HCT116 (cell line): ENCODE data around the gene ZNF808. TPM values are rescaled to one million over a fixed set of nuclear protein-coding genes. Genes with fewer than 3 reads are reported as not detected.

Source experiments
- ATAC-seq: fragments of 200-7000 bp; cut with Tn5 transposase; 2 replicates; pipeline ENCODE4 v1.9.1; 2020; ENCODE audit warnings: mild to moderate bottlenecking, moderate library complexity
- BruUV-seq: library from RNA; stranded (reverse); fragments of 400-500 nt; replicated peaks from 2 replicates; lab custom pipeline; 2021; lab: Mats Ljungman, UMichigan
- CTCF ChIA-PET: fragments of 300-600 bp; sonication (Branson Sonifier 250); formaldehyde crosslinking; loops from one replicate; lab custom pipeline; 2021; ENCODE audit warnings: antibody characterized with exemption; lab: Charles Lee
- POLR2A ChIA-PET: fragments of 300-600, 350-600 bp; sonication (Branson Sonifier 250); formaldehyde crosslinking; loops from one replicate; lab custom pipeline; 2021; ENCODE audit warnings: antibody characterized with exemption; lab: Charles Lee
- RAD21 ChIA-PET, 2 experiments: fragments of 300-600 bp; sonication (Branson Sonifier 250); formaldehyde crosslinking; loops; one replicate each; lab custom pipeline; 2023; ENCODE audit warnings: low total read pairs in 2 of 2; ENCODE audit not compliant: uncharacterized antibody in 2 of 2, unreplicated experiment in 2 of 2, low non-redundant PET in 1 of 2; lab: Charles Lee
- DNase-seq: peaks from one replicate; pipeline ENCODE4 v3.0.0-alpha.2; 2010; ENCODE audit warnings: low read depth, low spot score
- H2AFZ ChIP-seq: fragments of 200-600 bp; shearing (Covaris generic), sonication (generic); 2 replicates; pipeline ENCODE4 v1.6.1; 2017; ENCODE audit warnings: low read depth, mixed run types, mixed read lengths, antibody characterized with exemption, low read length; ENCODE audit not compliant: poor library complexity, severe bottlenecking
- H3K27ac ChIP-seq: 2 replicates; pipeline ENCODE4 v1.5.1; 2012; ENCODE audit warnings: low read depth, low read length
- H3K27me3 ChIP-seq: fragments of 200-600 bp; sonication (generic); 2 replicates; pipeline ENCODE4 v1.6.1; 2016; ENCODE audit warnings: mixed run types, low read length, mixed read lengths; ENCODE audit not compliant: insufficient read depth
- H3K36me3 ChIP-seq, 2 experiments: fragments of 200-500 bp in 1 of 2; fragments of 200-600 bp in 1 of 2; sonication (Bioruptor generic) in 1 of 2; sonication (generic) in 1 of 2; 2 replicates each; pipeline versions ENCODE4 v1.5.1 to v1.6.1; 2014 to 2016; ENCODE audit warnings: low read length in 2 of 2, inconsistent platforms in 1 of 2, mixed read lengths in 1 of 2, mixed run types in 1 of 2; ENCODE audit not compliant: insufficient read depth in 2 of 2, control insufficient read depth in 1 of 2
- H3K4me1 ChIP-seq, 2 experiments: fragments of 200-600 bp in 1 of 2; sonication (generic) in 1 of 2; 2 replicates each; pipeline versions ENCODE4 v1.5.1 to v1.6.1; 2012 to 2017; ENCODE audit warnings: low read length in 2 of 2, inconsistent platforms in 1 of 2, mild to moderate bottlenecking in 1 of 2, mixed read lengths in 1 of 2, mixed run types in 1 of 2, moderate library complexity in 1 of 2; ENCODE audit not compliant: insufficient read depth in 2 of 2, control insufficient read depth in 1 of 2
- H3K4me2 ChIP-seq: fragments of 200-600 bp; sonication (generic); 2 replicates; pipeline ENCODE4 v1.6.1; 2017; ENCODE audit warnings: mixed run types, low read length, mixed read lengths
- H3K4me3 ChIP-seq, 2 experiments: fragments of 200-600 bp in 1 of 2; sonication (generic) in 1 of 2; replicated peaks in 1 of 2; 2 replicates each; pipeline ENCODE4 v1.5.1; 2011 to 2016; ENCODE audit warnings: low read length in 2 of 2, control low read depth in 1 of 2, low read depth in 1 of 2, mild to moderate bottlenecking in 1 of 2, mixed read lengths in 1 of 2, mixed run types in 1 of 2
- H3K79me2 ChIP-seq: fragments of 200-600 bp; sonication (generic); 2 replicates; pipeline ENCODE4 v1.6.1; 2017; ENCODE audit warnings: mild to moderate bottlenecking, mixed run types, low read length, moderate library complexity, mixed read lengths; ENCODE audit not compliant: insufficient read depth
- H3K9ac ChIP-seq: fragments of 200-600 bp; sonication (generic); 2 replicates; pipeline ENCODE4 v1.6.1; 2016; ENCODE audit warnings: low read length, mixed read lengths
- H3K9me2 ChIP-seq: fragments of 200-600 bp; sonication (generic), shearing (Covaris generic); 2 replicates; pipeline ENCODE4 v1.6.1; 2017; ENCODE audit warnings: mixed run types, mild to moderate bottlenecking, moderate library complexity; ENCODE audit not compliant: insufficient read depth
- H3K9me3 ChIP-seq, 2 experiments: fragments of 200-500 bp in 1 of 2; fragments of 200-600 bp in 1 of 2; sonication (Bioruptor generic) in 1 of 2; sonication (generic) in 1 of 2; 2 replicates each; pipeline ENCODE4 v1.6.1; 2014 to 2017; ENCODE audit warnings: low read length in 2 of 2, mixed read lengths in 2 of 2, inconsistent platforms in 1 of 2, low read depth in 1 of 2, mild to moderate bottlenecking in 1 of 2, mixed run types in 1 of 2, moderate library complexity in 1 of 2; ENCODE audit not compliant: control insufficient read depth in 1 of 2, insufficient read depth in 1 of 2
- H4K20me1 ChIP-seq: fragments of 200-600 bp; sonication (generic), shearing (Covaris generic); 2 replicates; pipeline ENCODE4 v1.6.1; 2017; ENCODE audit warnings: mixed run types, mild to moderate bottlenecking, moderate library complexity; ENCODE audit not compliant: insufficient read depth
- ATF3 ChIP-seq: IDR thresholded peaks from 2 replicates; pipeline ENCODE4 v1.6.1; 2012
- CEBPB ChIP-seq: IDR thresholded peaks from 2 replicates; pipeline ENCODE4 v1.6.1; 2012; ENCODE audit warnings: low read depth
- JUND ChIP-seq: IDR thresholded peaks from 2 replicates; pipeline ENCODE4 v1.6.1; 2012
- MAX ChIP-seq: IDR thresholded peaks from 2 replicates; pipeline ENCODE4 v1.6.1; 2012
- SIN3A ChIP-seq: IDR thresholded peaks from 2 replicates; pipeline ENCODE4 v1.6.1; 2012; ENCODE audit warnings: low read depth
- SRF ChIP-seq: IDR thresholded peaks from 2 replicates; pipeline ENCODE4 v1.6.1; 2012; ENCODE audit warnings: low read depth
- TCF7L2 ChIP-seq: IDR thresholded peaks from 2 replicates; pipeline ENCODE4 v1.7.0; 2011; ENCODE audit warnings: borderline replicate concordance, inconsistent platforms; ENCODE audit not compliant: insufficient read depth, insufficient read length; ENCODE audit errors: extremely low read depth
- YY1 ChIP-seq: IDR thresholded peaks from 2 replicates; pipeline ENCODE4 v1.6.1; 2011; ENCODE audit warnings: low read length, low read depth, moderate library complexity, mild to moderate bottlenecking; ENCODE audit not compliant: insufficient replicate concordance; ENCODE audit errors: extremely low read depth
- ZBTB33 ChIP-seq: IDR thresholded peaks from 2 replicates; pipeline ENCODE4 v1.6.1; 2011; ENCODE audit warnings: mild to moderate bottlenecking, low read length, moderate library complexity; ENCODE audit not compliant: insufficient replicate concordance; ENCODE audit errors: extremely low read depth
- ZNF274 ChIP-seq: fragments of 200-500 bp; sonication (Bioruptor generic); IDR thresholded peaks from 2 replicates; pipeline ENCODE4 v1.6.1; 2014; ENCODE audit warnings: mild to moderate bottlenecking, low read depth, low read length, inconsistent platforms
- intact Hi-C: fragments of 100-400 bp; cut with micrococcal nuclease; formaldehyde crosslinking; loops from 2 replicates; pipeline ENCODE4 v1.10.0; 2022
- total RNA-seq: library from RNA; stranded (reverse); gene quantifications from one replicate; pipeline ENCODE4 v1.2.1, GENCODE V29; 2021; ENCODE audit not compliant: unreplicated experiment

ZNF808 gene
- total RNA-seq, 1 experiment from 2014 or later: 15.4 TPM

GRCh38 chr19:52532480-52532879 lies 5.0 kb downstream of the ZNF808 start:
- peaks cover 0 to 9% of the 10 kb centered on the region in 2 experiments for H3K36me3 ChIP-seq
- peaks cover 9% of the 10 kb centered on the region; the same call in 1 of the 2 replicates for H3K79me2 ChIP-seq
- peaks cover 0 to 8% of the 10 kb centered on the region in 2 experiments; a peak in 1 of 4 replicates for H3K4me1 ChIP-seq
- DNase-seq (no peak), ATAC-seq (no peak)
- POLR2A ChIA-PET: no interaction called here
- H3K27ac ChIP-seq: no peak overlapping the region
- H3K27me3 ChIP-seq: no peaks in the 10 kb centered on the region
- H3K4me2 ChIP-seq: no peak overlapping the region
- H3K9me3 ChIP-seq: peaks cover 0 to 10% of the 10 kb centered on the region in 2 experiments; a peak in 1 of 4 replicates
- no peak overlapping the region for H3K4me3 ChIP-seq
- H2AFZ ChIP-seq: no peak overlapping the region
- no peaks in the 10 kb centered on the region for H3K9me2 ChIP-seq
- CTCF ChIA-PET: no interaction called here
- RAD21 ChIA-PET: no interaction called here
- BruUV-seq: no TSS peak
- no peaks in the 10 kb centered on the region for H4K20me1 ChIP-seq
- TF ChIP-seq MAX: no peak
- no peak for TF ChIP-seq CEBPB
- no peak for TF ChIP-seq TCF7L2
- TF ChIP-seq ATF3: no peak
- TF ChIP-seq ZBTB33: no peak
- no peak for TF ChIP-seq SIN3A
- TF ChIP-seq SRF: no peak
- TF ChIP-seq ZNF274: no peak
- no peak for TF ChIP-seq JUND
- TF ChIP-seq YY1: no peak
- intact Hi-C loops: no loop called here
- H3K9ac ChIP-seq: no peak overlapping the region
